ENCODE results near the gene SERTM1.

SERTM1 gene

DNA sequence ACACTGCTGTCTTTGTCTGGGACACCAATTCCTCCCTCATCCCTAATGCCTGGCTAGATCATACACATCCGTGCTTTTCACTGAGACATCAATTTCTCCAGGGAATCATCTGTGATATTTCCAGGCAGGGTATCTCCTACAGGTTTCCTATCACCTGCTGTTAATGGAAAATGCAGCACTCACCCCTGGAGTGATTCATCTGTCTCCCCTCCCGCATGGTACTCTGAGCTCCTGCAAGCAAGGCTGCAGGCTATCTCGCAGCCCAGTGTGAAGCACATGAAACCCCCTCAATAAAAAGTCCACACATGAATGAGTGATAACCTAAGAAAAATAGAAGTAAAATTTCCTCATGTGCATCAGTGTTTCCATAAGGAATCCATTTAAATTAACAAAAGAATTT, 38.5 kb downstream of the SERTM1 start:
- DNase-seq: no peak

DNA sequence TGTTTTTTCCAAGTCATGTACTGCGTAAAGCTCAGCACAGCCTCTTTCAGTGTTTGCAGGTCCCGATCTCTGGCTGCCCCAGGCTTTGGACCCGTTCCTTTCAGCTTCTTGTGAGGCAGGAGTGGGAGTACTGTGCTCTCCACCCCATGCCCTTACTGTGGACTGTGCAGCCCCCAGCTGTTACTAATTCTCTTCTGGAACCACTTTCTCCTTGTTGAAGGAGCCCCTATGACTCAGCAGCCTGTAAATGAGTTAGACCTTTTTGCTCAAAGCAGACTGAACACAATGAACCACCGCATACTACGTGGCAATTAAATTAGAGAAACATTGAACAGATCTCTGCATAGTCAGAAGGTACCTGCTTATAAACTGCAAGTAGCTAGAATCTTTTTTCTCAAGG, 39.0 kb downstream of the SERTM1 start:
- no peak for DNase-seq

DNA sequence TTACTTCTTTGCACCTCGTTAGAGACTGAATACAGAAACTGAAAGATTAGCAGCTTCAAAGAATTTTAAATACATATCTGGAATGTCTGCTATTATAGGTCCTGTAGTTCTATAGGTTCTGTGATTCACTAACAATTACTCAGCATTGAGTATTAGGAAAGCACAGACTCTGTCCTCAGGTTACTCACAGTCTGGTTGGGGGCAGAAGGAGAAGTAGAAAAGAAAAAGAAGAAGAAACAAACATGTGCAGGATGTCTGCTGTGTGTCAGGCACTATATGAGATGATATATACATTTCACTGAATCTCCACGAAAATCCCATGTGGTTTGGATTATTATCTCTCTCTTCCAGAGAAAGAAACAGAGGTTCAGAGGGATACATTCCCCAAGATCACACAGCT, 40.1 kb downstream of the SERTM1 start:
- DNase-seq: no peak

DNA sequence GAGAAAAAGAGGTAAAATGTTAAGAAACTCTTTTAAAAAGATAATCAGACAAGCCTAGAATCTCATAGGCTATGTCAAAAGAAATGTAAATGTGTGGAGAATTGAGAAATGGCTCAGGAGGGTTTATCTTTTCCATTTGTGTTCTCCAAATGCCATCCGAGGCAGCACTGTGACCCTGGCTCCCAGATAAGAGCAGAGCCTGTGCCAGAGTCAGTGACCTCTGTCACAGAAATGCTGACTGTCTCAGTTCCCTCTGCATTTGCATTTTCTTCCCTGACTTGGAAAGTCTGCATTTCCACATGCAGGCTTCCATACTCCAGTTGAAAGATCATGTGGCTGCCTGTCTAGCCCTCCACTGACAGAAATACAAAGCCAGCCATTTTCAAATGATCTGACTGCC, 42.0 kb downstream of the SERTM1 start:
- no peak for DNase-seq

DNA sequence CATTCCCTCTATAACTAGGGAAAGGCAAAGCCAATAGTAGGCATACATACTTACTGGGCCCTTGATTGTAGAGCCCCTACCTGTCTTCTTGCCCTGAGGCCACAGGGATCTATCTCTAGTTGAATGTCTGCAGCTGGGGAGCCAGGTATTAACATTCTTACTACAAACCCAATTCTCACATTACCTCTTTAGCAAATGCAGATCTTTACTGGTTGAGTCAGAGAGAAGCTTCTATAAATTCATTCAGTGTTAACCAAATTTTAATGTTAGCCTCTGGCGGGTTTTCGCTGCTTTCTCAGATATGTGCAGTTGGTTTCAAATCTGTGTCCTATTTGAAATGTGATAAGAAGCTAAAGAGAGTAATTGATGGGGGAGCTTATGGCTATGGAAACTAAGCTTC, 43.2 kb downstream of the SERTM1 start:
- no peak for DNase-seq

DNA sequence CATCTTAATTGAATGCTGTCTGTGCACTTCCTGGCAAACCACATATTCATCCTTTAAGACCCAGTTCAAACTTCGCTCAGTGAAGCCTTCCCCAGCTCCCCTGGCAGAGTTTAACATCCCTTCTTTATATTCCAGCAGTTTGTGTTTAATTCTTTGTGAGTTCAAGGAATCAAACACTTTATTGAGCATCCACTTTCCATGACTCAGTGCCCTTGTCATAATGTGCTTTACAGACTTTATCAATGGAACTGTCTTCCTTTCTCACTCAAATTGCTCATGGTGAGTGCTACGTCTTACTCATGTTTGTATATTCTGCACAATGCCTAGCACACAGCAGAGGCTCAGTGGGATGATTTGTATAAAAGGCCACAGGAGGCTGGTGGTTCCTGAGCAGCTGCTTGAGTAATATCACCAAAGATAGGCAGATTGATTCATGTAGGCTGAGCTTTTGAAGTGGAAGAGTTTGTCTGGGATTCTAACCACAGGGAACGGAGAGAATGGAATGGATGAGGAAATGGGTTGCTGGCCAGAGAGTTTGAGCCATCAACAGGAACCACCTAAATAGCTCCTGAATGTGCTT, 44.2 kb downstream of the SERTM1 start:
- DNase-seq: no peak

DNA sequence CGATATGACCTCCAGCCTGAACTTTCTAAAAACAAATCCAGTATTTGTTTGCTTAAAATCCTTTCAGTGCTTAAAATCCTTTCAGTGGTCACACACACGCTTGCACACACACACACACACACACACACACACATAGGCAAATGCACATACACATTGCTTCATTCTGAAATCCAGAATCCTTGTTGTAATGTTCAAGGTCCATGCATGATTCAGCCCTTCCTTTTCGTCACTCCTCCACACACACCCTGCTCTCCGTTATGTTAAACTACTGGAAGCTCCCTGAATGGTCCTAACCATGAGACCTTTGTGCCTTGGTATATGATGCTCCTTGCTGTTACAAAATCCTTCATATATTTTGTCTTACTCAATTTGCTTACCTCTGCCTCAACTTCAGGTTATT, 44.9 kb downstream of the SERTM1 start:
- DNase-seq: no peak

DNA sequence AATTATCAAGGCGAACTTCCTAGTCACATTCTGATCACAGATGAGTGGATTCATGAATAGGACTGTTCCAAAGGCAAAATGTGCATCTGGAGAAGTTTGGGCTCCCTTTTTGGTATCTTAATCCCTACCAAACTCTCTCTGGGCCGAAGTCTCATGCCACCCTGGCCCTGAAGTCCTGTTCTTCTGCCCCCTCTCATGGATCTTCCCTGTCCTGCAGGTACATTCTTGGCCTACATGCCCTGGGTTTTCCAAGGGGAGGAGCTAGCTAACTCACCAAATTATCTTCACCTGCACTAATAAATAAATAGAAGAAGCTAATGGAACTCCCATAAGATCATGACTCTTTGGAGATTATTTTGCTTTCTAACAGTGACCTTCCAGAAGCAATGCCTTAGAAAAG, 50.3 kb downstream of the SERTM1 start:
- DNase-seq: no peak

DNA sequence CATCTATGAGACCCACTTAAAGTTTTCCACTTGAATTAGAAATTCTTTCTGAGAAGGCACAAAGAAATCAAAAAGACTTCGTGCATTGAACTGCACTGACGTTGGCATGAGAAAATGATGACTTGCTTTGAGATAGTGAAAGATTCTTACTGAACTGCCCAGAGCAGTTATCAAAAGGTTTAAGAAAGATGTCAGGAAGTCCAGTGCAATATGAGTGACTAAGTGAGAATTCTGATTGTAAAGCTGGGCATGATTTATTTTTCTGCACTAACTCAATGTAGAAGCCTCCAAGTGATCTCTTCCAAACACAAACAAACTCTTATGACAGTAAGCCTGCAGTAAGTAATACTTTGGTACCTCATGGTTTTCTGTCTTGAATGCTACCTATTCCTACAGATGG, 52.1 kb downstream of the SERTM1 start:
- DNase-seq: no peak

DNA sequence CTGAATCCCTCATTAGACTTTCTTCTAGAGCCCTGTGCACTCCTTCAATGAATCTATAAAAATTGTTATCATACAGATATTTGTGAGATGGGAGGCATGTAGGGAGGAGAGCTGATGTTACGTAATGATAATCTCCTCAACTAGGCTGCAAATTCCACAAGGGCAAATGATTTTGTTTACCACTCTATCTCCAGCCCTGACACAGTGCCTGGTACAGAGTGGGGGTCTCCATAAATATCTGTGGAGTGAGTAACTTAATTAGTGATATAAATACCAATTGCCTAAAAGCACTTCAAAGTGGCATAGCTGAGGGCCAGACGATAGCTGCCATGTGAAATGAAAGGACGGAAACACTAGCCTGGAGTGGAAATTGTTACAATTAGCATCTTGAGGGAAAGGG, 54.2 kb downstream of the SERTM1 start:
- DNase-seq: no peak

DNA sequence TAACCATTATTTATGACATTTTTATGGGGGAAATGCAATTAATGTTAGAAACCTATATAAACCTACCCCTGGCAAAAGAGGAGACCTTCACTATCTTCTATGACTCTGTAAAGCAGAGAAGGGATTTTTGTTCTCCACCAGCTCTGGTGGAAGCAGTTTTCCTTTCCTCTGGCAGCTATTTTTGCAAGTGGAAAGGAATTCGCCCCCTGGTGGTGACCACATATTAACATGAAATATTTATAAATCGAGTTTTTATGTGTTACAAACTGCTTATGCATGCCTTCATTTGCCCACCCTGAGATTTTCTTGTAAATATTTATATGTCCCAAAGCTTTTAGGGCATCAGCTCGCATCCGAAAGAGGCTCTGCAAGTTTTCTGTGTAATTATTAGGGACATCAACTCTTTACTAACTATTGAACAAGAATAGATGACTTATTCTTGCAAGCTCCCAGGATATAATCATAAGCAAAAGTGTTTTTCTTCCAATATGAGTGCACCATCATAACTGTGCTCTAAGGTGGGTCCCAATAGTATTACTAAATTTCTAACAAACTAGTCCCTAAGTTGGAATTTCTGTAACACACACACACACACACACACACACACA, 62.4 kb downstream of the SERTM1 start:
- DNase-seq: peak; percentile 3

DNA sequence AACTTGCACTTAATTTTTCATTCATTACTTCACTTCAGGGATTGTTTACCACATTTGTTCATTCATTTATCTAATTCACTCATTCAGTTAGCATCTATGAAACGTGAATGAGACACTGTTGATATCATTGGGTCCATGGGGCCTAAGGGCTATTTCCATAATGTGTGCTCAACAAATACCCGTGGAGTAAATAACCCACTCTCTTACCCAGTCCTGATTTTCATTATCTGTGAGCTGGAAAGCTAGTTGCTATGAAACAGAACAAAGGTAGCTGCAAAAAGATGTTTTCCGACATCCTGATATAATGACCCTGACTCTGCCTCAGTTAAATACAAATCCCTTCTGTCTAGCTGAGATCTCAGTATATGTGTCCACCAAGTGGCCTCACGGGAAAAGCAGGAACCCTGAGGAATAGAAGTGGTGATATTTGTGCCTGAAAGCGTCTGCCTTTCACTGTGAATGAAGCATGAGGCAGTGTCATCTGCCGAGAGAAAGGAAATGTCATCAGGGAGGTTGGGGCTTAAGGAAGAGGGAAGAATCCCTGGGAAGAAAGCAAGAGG, 63.8 kb downstream of the SERTM1 start:
- no peak for DNase-seq

DNA sequence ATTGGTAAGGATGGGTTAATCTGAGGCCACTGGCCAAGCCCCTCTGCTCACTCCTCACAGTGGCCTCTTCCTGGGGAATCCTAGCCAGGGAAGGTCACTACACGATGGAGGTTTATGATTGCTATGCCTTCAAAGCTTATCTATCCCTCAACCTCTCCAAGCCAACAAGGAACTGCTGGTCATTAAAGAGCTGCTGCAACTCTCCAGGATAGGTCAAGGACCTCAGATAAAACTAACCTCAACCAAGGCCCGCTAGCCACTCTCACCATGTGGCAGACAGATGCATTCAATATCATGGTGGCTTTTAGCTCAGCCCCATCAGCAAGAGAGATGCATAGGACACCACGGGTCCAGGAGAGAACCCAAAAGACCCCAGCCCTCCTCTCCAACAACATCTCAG, 71.6 kb downstream of the SERTM1 start:
- no peak for DNase-seq

DNA sequence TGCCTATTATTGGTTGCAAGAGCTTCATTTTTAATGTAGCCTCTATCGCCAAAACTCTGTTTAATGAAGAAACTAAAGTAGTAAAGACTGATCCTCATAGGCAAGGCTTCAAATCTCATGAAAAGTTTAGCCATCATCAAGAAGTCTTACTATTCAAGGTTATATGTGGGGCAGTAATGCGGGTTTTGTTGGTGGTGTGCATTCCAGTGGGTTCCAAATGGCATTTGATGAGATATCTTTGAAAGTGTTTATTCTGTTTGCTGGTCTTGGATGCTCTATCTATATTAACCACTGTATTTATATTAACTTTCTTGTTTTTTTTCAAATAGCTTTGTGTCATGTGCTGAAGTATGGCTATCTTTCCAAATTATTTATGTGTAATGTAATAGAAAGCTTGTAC, 72.2 kb downstream of the SERTM1 start:
- DNase-seq: no peak

All from stimulated activated naive CD4-positive, alpha-beta T cell treated with Interleukin-2 at 50 U/mL for 16 hours (primary cell).